ENCODE results near the gene CUEDC1. TPM values are rescaled to one million over a fixed set of nuclear protein-coding genes. Genes with fewer than 3 reads are reported as not detected.

Gene CUEDC1
- total RNA-seq, 4 donors from 2014 or later, result 20.2 to 27.3 (median 24.6) TPM

DNA sequence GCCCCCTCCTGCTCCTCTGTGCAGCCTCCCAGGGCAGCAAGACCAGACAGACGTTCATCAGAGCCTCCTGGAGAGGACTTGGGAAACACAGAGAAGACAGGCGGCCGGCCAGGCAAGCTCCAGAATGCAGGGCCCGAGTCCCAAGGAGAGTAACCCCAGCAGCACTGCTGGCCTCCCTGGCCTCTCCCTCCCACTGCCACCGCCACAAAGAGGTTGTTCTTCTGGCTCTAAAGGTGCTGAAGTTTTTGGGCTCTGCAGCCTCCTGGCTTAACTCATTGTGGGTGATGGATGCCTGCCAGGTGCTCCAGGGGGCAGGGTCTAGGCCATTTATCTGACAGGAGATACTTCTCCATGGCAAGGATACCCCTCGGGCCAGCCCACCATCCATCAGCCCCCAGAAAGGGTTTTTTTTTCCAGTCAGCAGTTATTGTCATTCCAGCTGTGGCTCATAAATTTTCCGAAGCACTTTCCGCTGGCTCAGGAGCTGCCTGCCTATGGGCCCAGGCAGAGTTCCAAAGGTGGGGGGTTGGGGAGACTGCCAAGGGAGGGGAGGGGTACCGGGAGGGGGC, 73.3 kb downstream of the CUEDC1 start:
- no peak for DNase-seq
- H3K27ac ChIP-seq, result peak overlapping the region; percentile 62 to 92 (median 80)
- in situ Hi-C loops (cut with MboI; ENCODE audit: low pct_ligation_motif_present in 1 of 4, low pct_unique_long_range_greater_than_20kb in 1 of 4, low sequenced_read_pairs in 3 of 4) (no loop called here), intact Hi-C loops (cut with DNase I; ENCODE audit: low total_unique reads) (no loop called here)
- WGBS, 2 donors (ENCODE audit: low coverage in 1 of 2), result 47% methylated on average over 9 of the region's 9 CpGs; no CpG with 5 or more reads in 1 of the 2 donors
- H3K27me3 ChIP-seq, result no peaks in the 10 kb centered on the region
- no peaks in the 10 kb centered on the region for H3K9me3 ChIP-seq
- peaks cover 14 to 34% (median 25%) of the 10 kb centered on the region in 4 donors for H3K4me1 ChIP-seq
- H3K4me3 ChIP-seq, result no peak overlapping the region
- H3K36me3 ChIP-seq, result no peaks in the 10 kb centered on the region
- TF ChIP-seq POLR2AphosphoS5 (IDR thresholded peaks at IDR 0.05) (no peak), POLR2A (IDR thresholded peaks at IDR 0.05) (no peak), EP300 (IDR thresholded peaks at IDR 0.05; ENCODE audit: low read depth) (no peak)
- TF ChIP-seq, protein P1, sequence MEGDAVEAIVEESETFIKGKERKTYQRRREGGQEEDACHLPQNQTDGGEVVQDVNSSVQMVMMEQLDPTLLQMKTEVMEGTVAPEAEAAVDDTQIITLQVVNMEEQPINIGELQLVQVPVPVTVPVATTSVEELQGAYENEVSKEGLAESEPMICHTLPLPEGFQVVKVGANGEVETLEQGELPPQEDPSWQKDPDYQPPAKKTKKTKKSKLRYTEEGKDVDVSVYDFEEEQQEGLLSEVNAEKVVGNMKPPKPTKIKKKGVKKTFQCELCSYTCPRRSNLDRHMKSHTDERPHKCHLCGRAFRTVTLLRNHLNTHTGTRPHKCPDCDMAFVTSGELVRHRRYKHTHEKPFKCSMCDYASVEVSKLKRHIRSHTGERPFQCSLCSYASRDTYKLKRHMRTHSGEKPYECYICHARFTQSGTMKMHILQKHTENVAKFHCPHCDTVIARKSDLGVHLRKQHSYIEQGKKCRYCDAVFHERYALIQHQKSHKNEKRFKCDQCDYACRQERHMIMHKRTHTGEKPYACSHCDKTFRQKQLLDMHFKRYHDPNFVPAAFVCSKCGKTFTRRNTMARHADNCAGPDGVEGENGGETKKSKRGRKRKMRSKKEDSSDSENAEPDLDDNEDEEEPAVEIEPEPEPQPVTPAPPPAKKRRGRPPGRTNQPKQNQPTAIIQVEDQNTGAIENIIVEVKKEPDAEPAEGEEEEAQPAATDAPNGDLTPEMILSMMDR (IDR thresholded peaks at IDR 0.05), result no peak

DNA sequence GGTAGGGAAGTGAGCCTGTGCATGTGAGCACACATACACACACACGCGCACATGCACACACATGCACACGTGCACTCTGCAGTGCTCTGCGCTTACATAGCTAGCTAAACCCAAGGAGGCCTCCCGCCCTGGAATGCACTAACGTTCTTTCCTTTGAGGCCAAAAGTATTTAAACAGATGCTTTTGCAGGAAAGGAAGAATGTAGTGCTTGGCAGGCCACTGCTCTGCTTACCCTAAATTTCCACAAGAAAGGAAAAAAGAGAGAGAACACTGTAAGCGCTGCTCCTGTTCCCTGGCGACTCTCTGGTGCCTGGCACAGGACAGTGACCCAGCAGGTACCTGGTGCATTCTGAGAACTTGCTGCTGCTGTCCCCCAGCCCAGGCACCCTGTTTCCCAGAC, 74.1 kb downstream of the CUEDC1 start:
- Histone ChIP-seq H3K36me3 (no peaks in the 10 kb centered on the region), H3K4me1 (peaks cover 15 to 34% (median 26%) of the 10 kb centered on the region in 4 donors), H3K9me3 (no peaks in the 10 kb centered on the region), H3K27ac (peak overlapping the region; percentile 62 to 92 (median 80)), H3K4me3 (no peak overlapping the region), H3K27me3 (no peaks in the 10 kb centered on the region)
- in situ Hi-C loops (cut with MboI; ENCODE audit: low pct_ligation_motif_present in 1 of 4, low pct_unique_long_range_greater_than_20kb in 1 of 4, low sequenced_read_pairs in 3 of 4) (no loop called here), intact Hi-C loops (cut with DNase I; ENCODE audit: low total_unique reads) (no loop called here)
- 63 to 72% methylated on average over 2 to 8 of the region's 8 CpGs for WGBS, 2 donors (ENCODE audit: low coverage in 1 of 2)
- TF ChIP-seq POLR2AphosphoS5 (IDR thresholded peaks at IDR 0.05), result peak in 2 of 3 donors; percentile 45 to 60
- TF ChIP-seq, protein P1 (IDR thresholded peaks at IDR 0.05), result no peak
- DNase-seq, result no peak

DNA sequence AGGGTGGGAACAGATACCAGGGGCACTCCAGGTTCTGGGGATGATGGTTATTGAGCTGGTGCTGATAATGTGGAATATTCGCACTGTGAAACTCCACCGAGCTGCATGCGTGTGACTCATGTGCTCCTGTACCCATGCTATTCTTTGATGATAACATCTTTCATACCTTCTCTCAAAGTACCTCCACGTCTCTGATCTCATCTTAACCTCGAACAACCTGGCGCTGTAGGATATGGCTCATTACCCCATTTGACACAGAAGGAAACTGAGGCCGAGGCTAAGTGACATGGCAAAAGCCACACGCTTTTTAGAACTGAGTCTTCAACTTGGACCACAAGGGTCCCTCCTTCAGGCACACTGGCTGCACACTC, 75.1 kb downstream of the CUEDC1 start:
- in situ Hi-C loops (cut with MboI; ENCODE audit: low pct_ligation_motif_present in 1 of 4, low pct_unique_long_range_greater_than_20kb in 1 of 4, low sequenced_read_pairs in 3 of 4), result no loop called here
- intact Hi-C loops (cut with DNase I; ENCODE audit: low total_unique reads), result no loop called here
- no peak overlapping the region for H3K4me3 ChIP-seq
- H3K4me1 ChIP-seq, result peaks cover 24 to 43% (median 36%) of the 10 kb centered on the region in 4 donors
- no peaks in the 10 kb centered on the region for H3K27me3 ChIP-seq
- H3K27ac ChIP-seq, result peak overlapping the region; percentile 62 to 92 (median 80)
- TF ChIP-seq, protein P1 (IDR thresholded peaks at IDR 0.05), result no peak
- TF ChIP-seq POLR2A (IDR thresholded peaks at IDR 0.05) (no peak), EP300 (IDR thresholded peaks at IDR 0.05; ENCODE audit: low read depth) (no peak), POLR2AphosphoS5 (IDR thresholded peaks at IDR 0.05) (no peak)
- no peaks in the 10 kb centered on the region for H3K9me3 ChIP-seq
- 82% methylated on average over 8 of the region's 8 CpGs; no CpG with 5 or more reads in 1 of the 2 donors for WGBS, 2 donors (ENCODE audit: low coverage in 1 of 2)
- H3K36me3 ChIP-seq, result no peaks in the 10 kb centered on the region
- no peak for DNase-seq

DNA sequence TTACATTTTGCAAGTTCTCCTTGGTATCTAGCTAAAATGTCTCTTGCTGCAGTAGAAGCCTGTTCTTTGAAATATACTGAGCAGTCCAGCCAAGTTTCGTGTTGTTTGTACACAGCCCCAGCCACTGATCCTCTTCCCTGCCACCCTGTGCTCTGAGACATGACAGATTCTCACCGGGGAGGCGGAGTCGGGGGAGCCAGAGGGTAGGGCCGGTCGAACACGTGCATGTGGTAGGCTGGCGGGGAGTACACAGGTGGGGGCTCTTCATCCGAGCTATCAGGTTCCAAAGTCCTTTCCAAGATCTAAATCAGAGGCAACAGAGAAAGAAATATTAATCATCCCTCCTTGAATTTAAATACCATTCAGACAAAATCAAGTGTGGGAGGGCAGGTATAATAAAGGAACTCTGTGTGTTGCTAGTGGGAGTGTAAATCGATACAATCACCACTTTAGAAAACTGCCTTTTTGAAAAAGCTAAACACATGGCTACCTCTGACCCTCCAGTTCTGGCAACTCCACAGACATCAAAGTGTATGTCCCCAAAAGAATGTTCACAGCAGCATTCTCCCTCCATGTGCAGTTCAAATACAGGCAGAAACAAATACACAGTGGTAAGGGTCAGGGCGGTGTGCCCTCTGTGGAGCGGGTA, 75.7 kb downstream of the CUEDC1 start:
- no peak overlapping the region for H3K4me3 ChIP-seq
- H3K36me3 ChIP-seq, result no peaks in the 10 kb centered on the region
- DNase-seq, result no peak
- no peaks in the 10 kb centered on the region for H3K27me3 ChIP-seq
- H3K4me1 ChIP-seq, result peaks cover 29 to 48% (median 41%) of the 10 kb centered on the region in 4 donors
- intact Hi-C loops (cut with DNase I; ENCODE audit: low total_unique reads) (no loop called here), in situ Hi-C loops (cut with MboI; ENCODE audit: low pct_ligation_motif_present in 1 of 4, low pct_unique_long_range_greater_than_20kb in 1 of 4, low sequenced_read_pairs in 3 of 4) (no loop called here)
- WGBS, 2 donors (ENCODE audit: low coverage in 1 of 2), result 39 to 68% methylated on average over 7 to 12 of the region's 12 CpGs
- peak overlapping the region; percentile 62 to 92 (median 80) for H3K27ac ChIP-seq
- TF ChIP-seq EP300 (IDR thresholded peaks at IDR 0.05; ENCODE audit: low read depth) (no peak), POLR2A (IDR thresholded peaks at IDR 0.05) (no peak), POLR2AphosphoS5 (IDR thresholded peaks at IDR 0.05) (no peak)
- TF ChIP-seq, protein P1 (IDR thresholded peaks at IDR 0.05), result no peak
- no peaks in the 10 kb centered on the region for H3K9me3 ChIP-seq

Data from transverse colon (tissue), 4 donors.